ENCODE measurements around the gene SLC50A1.

SLC50A1 gene

DNA sequence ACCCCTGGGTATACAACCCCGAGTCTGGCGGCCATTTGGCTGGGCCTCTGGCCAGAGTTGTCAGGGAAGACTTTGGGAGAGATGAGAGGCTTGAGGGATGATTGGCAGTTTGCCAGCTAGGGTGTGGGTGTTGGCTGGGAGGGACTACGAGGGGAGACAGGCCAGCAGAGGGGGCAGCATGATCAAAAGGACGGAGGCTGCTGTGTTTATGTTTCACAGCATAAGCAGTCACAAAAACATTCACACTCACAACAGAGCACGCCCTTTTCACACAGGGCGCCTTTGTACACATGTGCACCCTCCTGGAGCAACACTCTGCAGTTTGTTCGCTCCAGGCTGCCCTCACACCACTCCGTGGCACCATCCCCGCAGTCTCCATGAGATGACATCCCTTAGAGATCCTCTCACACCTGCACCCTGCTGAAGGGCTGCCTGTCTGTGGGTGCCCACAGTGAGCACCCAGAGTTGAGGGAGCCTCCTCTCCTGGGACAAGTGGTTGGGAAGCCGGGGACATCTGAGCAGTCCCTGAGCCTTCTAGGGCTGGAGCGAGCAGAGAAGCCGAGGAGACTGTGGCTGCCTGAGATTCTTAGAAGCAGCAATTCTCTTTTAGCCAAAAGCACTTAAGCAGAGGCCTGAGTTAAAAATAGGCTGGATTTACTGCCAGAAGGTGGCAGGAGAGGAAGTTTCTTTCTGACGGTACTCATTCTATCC is 41.6 kb upstream of the SLC50A1 start:
- TF ChIP-seq, protein P1, sequence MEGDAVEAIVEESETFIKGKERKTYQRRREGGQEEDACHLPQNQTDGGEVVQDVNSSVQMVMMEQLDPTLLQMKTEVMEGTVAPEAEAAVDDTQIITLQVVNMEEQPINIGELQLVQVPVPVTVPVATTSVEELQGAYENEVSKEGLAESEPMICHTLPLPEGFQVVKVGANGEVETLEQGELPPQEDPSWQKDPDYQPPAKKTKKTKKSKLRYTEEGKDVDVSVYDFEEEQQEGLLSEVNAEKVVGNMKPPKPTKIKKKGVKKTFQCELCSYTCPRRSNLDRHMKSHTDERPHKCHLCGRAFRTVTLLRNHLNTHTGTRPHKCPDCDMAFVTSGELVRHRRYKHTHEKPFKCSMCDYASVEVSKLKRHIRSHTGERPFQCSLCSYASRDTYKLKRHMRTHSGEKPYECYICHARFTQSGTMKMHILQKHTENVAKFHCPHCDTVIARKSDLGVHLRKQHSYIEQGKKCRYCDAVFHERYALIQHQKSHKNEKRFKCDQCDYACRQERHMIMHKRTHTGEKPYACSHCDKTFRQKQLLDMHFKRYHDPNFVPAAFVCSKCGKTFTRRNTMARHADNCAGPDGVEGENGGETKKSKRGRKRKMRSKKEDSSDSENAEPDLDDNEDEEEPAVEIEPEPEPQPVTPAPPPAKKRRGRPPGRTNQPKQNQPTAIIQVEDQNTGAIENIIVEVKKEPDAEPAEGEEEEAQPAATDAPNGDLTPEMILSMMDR (IDR thresholded peaks at IDR 0.05): peak; percentile 11
- no peak for DNase-seq (ENCODE audit: low spot score)
- peak overlapping the region; percentile 19 to 66 for H3K27ac ChIP-seq
- no peak overlapping the region for H3K4me3 ChIP-seq

DNA sequence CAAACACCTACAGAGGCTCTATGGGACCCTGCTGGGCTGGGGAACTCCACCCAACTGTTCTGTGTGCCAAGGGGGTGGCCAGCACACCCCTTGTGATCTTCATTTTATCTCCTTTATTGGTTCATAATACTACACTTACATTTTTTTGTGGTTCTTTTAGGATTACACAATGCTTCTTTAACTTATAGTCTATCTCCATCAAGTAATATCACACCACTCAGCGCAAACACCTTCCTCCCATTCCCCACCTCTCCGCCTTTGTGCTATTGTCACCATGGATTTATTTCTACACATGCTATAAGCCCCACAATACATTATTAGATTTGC is 41.1 kb upstream of the SLC50A1 start:
- Histone ChIP-seq H3K27ac (peak overlapping the region; percentile 19 to 66), H3K4me3 (no peak overlapping the region)
- DNase-seq (ENCODE audit: low spot score): no peak
- TF ChIP-seq, protein P1 (IDR thresholded peaks at IDR 0.05): no peak

DNA sequence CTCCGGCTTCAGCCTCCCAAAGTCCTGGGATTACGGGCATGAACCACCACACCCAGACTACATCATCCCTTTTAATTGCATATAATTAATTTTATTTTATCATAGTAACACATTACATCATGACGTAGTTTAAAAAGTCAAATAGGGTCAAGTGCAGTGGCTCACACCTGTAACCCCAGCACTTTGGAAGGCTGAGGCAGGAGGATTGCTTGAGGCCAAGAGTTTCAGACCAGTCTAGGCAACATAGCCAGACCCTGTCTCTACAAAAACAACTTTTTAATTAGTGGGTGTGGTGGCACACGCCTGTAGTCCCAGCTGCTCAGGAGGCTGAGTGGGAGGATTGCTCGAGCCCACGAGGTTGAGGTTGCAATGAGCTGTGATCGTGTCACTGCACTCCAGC is 36.3 kb upstream of the SLC50A1 start:
- TF ChIP-seq, protein P1 (IDR thresholded peaks at IDR 0.05): no peak
- H3K27ac ChIP-seq: no peak overlapping the region

DNA sequence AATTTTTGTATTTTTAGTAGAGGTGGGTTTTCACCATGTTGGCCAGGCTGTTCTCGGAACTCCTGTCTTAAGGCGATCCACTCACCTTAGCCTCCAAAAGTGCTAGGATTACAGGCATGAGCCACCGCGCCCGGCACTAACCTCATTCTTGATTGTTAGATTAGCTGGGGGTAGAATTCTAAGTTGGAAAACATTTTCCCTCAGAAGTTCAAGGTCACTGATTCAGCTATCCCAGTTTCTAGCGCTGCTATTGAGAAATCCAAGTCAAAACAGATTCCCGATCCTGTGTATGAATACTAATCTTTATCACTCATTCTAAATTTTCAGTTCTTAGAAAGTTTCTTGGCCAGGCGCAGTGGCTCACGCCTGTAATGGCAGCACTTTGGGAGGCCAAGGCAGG is 32.3 kb upstream of the SLC50A1 start:
- TF ChIP-seq, protein P1 (IDR thresholded peaks at IDR 0.05): no peak
- DNase-seq (ENCODE audit: low spot score): no peak
- no peak overlapping the region for H3K4me3 ChIP-seq
- H3K27ac ChIP-seq: no peak overlapping the region

More for the DNA sequence above, 36.3 kb upstream of the SLC50A1 start:
- no peak overlapping the region for H3K4me3 ChIP-seq
- DNase-seq (ENCODE audit: low spot score): no peak

DNA sequence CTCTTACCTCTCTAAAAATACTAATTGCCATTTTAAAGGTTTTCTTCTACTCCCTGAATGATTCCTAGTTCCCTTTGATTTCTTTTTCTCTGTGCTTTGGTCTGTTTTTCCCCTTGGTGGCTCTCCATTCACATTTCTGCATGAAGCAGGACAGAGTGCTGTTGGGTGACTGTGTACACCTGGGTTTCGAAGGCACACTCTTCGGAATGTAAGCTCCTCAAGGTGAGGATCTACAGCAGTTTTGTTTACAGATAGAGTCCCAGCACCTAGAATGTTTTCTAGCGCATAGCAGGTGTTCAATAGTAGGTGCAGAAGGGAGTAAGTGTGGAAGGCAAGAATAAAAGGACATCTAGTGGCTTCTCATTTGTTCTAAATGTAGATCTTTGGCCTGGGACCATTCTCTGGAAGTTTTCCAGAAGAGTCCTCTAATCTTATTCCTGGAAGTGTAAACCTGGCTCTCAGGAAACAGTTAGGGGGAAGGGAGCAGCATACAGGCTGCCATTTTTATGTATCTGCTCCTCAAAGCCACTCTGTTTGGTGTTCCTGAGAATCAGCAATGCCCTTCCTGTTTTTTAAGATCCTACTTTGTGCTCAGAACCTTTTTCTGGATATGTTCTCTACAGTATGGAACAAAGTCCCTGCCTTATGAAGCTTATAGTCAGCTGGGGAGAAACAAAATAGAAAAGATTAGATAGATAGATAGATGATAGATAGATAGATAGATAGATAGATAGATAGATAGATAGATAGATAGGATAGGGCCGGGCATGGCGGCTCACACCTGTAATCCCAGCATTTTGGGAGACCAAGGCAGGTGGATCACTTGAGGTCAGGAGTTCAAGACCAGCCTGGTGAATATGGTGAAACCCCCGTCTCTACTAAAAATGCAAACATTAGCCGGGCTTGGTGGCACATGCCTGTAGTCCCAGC is 30.8 kb upstream of the SLC50A1 start:
- TF ChIP-seq, protein P1 (IDR thresholded peaks at IDR 0.05): no peak
- no peak overlapping the region for H3K27ac ChIP-seq
- DNase-seq (ENCODE audit: low spot score): no peak
- no peak overlapping the region for H3K4me3 ChIP-seq

DNA sequence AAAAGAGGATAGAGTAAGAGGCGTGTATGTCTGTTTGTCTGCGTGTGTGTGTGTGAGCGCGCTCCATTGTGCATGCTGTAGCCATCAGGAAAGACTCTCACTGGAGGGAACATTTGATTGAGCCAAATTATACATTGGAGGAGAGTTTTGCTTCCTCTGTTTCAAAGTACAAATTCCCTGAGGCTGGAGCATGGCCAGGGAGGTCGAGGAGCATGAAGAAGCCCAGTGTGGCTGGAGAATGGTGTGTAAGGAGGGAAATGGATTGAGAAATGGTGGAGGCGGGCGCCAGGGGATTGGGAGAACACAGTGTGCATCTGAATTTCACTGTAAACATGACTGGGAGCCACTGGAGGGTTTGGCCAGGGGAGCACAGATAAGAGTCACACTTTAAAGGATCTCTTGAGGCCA is 30.0 kb upstream of the SLC50A1 start:
- H3K27ac ChIP-seq: no peak overlapping the region
- no peak for DNase-seq (ENCODE audit: low spot score)
- no peak overlapping the region for H3K4me3 ChIP-seq
- TF ChIP-seq, protein P1 (IDR thresholded peaks at IDR 0.05): no peak
